A673 (cell line): ENCODE results near the gene TMEM273. TPM values are rescaled to one million over a fixed set of nuclear protein-coding genes. Genes with fewer than 3 reads are reported as not detected.

Source experiments
- BruUV-seq: library from RNA; stranded (reverse); fragments of 400-500 nt; replicated peaks from 2 replicates; lab custom pipeline; 2021; lab: Mats Ljungman, UMichigan
- CTCF ChIA-PET: fragments of 300-600 bp; sonication (Branson Sonifier 250); formaldehyde crosslinking; loops from one replicate; lab custom pipeline; 2022; ENCODE audit warnings: antibody characterized with exemption; lab: Charles Lee
- POLR2A ChIA-PET: fragments of 300-600 bp; sonication (Branson Sonifier 250); formaldehyde crosslinking; loops from one replicate; lab custom pipeline; 2022; ENCODE audit warnings: antibody characterized with exemption; ENCODE audit not compliant: low non-redundant PET; lab: Charles Lee
- DNase-seq: peaks from one replicate; pipeline ENCODE4 v3.0.0-alpha.2; 2015; ENCODE audit warnings: low spot score
- H3K27ac ChIP-seq: fragments of 200-600 bp; sonication (generic); 2 replicates; pipeline ENCODE4 v1.5.1; 2016; ENCODE audit warnings: mixed run types, low read depth, mild to moderate bottlenecking, mixed read lengths, antibody characterized with exemption, low read length; ENCODE audit not compliant: poor library complexity, severe bottlenecking
- H3K27me3 ChIP-seq: fragments of 200-600 bp; sonication (generic); replicated peaks from 2 replicates; pipeline ENCODE4 v1.6.1; 2017; ENCODE audit warnings: mixed run types, low read depth, mild to moderate bottlenecking, mixed read lengths, antibody characterized with exemption, low read length; ENCODE audit not compliant: insufficient read depth, poor library complexity
- H3K36me3 ChIP-seq: fragments of 200-600 bp; sonication (generic); 2 replicates; pipeline ENCODE4 v1.6.1; 2016; ENCODE audit warnings: mixed run types, mild to moderate bottlenecking, mixed read lengths, antibody characterized with exemption, low read length; ENCODE audit not compliant: insufficient read depth, poor library complexity, severe bottlenecking
- H3K4me1 ChIP-seq: fragments of 200-600 bp; sonication (generic); 2 replicates; pipeline ENCODE4 v1.6.1; 2017; ENCODE audit warnings: mixed run types, mild to moderate bottlenecking, mixed read lengths, antibody characterized with exemption, low read length; ENCODE audit not compliant: insufficient read depth, poor library complexity, severe bottlenecking
- H3K4me3 ChIP-seq: fragments of 200-600 bp; sonication (generic); 2 replicates; pipeline ENCODE4 v1.5.1; 2016; ENCODE audit warnings: low read depth, mixed run types, mild to moderate bottlenecking, mixed read lengths, low read length; ENCODE audit not compliant: poor library complexity, severe bottlenecking
- H3K9me3 ChIP-seq: fragments of 200-600 bp; sonication (generic); 2 replicates; pipeline ENCODE4 v1.6.1; 2016; ENCODE audit warnings: mixed run types, low read depth, mild to moderate bottlenecking, mixed read lengths, antibody characterized with exemption, low read length; ENCODE audit not compliant: poor library complexity, severe bottlenecking
- EZH2 ChIP-seq: fragments of 200-600 bp; sonication (generic); IDR thresholded peaks from 2 replicates; pipeline ENCODE4 v1.6.1; 2017; ENCODE audit warnings: borderline replicate concordance, low read depth, mild to moderate bottlenecking, mixed read lengths, antibody characterized with exemption, low read length; ENCODE audit not compliant: poor library complexity, severe bottlenecking
- intact Hi-C: fragments of 100-400 bp; cut with micrococcal nuclease; formaldehyde crosslinking; loops from one replicate; pipeline ENCODE4 v1.10.0; 2022; ENCODE audit not compliant: unreplicated experiment
- total RNA-seq: library from RNA; stranded (reverse); gene quantifications from 2 replicates; pipeline ENCODE4 v1.2.3, GENCODE V29; 2021
- TF ChIP-seq, protein P1 (sequence below): fragments of 300-800, 200-600 bp; sonication (generic); conservative IDR thresholded peaks from 2 replicates; pipeline ENCODE4 v1.5.1; 2017; ENCODE audit warnings: low read depth, mild to moderate bottlenecking, antibody characterized with exemption, low read length, moderate library complexity, mixed read lengths

TMEM273 gene
- total RNA-seq, 1 experiment from 2014 or later: not detected

DNA sequence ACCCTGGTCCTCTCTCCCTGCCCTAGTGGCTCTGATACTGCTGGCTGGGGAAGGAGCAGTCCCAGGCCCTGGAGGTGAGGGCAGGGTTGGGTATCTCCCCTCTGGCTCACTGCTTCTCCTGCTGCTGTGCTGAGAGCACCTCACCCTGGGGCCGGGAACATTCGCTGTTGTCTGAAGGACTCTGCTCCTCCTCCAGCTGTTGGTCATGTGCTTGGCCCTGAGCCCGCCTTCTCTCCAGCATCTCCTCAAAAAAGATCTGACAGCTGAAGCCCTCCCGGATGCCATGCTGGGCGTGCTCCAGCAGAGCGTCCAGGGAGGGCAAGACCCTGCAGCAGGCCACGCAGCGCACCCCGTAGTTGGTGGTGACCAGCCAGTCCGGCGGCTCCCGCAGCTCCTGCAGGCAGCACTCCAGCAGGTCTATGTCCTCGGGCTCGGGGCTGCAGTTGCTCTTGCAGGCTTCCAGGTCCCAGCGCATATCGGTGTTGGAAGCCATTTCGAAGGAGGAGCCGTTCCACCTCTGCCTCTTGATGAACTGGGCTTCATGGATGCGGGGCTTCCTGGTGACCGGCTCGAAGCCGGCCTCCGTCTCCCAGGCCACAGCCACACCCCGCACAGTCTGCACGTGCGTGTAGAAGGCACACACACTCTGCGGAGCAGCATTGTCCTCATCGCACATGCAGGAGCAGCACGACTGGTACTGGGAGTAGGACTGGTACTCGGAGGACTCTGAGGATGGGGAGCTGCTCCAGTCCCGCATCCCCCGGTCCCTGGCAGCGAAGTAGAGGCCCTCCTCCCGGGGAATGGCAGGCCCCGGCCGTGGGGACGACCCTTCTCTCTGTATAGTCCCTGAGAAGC lies 56.5 kb downstream of the TMEM273 start:
- Histone ChIP-seq H3K4me3 (no peak overlapping the region), H3K27me3 (no peaks in the 10 kb centered on the region), H3K36me3 (no peaks in the 10 kb centered on the region), H3K27ac (no peak overlapping the region), H3K4me1 (no peaks in the 10 kb centered on the region), H3K9me3 (no peaks in the 10 kb centered on the region)
- POLR2A ChIA-PET: no interaction called here
- no peak for DNase-seq
- intact Hi-C loops: no loop called here
- TF ChIP-seq, protein P1, sequence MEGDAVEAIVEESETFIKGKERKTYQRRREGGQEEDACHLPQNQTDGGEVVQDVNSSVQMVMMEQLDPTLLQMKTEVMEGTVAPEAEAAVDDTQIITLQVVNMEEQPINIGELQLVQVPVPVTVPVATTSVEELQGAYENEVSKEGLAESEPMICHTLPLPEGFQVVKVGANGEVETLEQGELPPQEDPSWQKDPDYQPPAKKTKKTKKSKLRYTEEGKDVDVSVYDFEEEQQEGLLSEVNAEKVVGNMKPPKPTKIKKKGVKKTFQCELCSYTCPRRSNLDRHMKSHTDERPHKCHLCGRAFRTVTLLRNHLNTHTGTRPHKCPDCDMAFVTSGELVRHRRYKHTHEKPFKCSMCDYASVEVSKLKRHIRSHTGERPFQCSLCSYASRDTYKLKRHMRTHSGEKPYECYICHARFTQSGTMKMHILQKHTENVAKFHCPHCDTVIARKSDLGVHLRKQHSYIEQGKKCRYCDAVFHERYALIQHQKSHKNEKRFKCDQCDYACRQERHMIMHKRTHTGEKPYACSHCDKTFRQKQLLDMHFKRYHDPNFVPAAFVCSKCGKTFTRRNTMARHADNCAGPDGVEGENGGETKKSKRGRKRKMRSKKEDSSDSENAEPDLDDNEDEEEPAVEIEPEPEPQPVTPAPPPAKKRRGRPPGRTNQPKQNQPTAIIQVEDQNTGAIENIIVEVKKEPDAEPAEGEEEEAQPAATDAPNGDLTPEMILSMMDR: no peak
- no peak for TF ChIP-seq EZH2
- no TSS peak for BruUV-seq
- CTCF ChIA-PET: no interaction called here

DNA sequence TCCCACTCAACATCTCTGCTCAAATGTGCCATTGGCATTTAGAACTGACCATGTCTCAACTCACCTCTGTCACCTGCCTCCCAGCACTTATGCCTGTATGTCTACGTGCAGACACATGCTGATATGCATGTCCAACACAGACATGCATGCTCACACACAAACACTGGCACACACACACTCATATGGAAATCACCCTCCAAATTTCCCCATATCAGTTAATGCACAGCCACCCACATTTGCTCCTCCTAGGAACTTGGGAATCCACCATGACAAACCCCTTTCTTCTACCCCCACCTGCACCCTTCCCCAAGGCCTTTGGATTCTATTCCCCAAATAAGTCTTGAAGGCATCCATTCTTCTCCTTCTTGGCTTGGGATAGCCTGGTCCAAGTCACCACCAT lies 58.8 kb downstream of the TMEM273 start:
- ChIA-PET POLR2A (no interaction called here), CTCF (no interaction called here)
- Histone ChIP-seq H3K4me1 (no peaks in the 10 kb centered on the region), H3K36me3 (no peaks in the 10 kb centered on the region), H3K27ac (no peak overlapping the region), H3K4me3 (no peak overlapping the region), H3K9me3 (no peaks in the 10 kb centered on the region), H3K27me3 (no peaks in the 10 kb centered on the region)
- no TSS peak for BruUV-seq
- no peak for TF ChIP-seq EZH2
- TF ChIP-seq, protein P1: no peak
- no peak for DNase-seq
- intact Hi-C loops: no loop called here

DNA sequence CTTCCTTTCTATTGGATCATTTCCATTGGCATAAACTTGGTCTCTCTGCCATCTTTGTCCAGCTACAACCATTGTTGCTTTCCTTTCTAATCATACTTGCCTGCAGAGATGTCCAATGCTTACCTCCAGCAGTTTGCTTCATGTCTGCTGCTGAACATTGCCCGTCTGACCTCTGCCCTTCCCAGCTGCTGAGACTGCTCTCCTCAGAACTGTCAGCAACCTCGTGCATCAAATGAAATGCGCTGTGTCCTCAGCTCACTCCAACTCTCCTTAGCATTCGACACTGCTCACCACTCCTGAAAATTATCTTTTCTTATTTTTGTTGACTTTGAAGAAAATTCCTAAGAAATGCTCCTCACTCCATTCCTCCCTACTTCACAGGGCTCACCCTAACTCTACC lies 59.3 kb downstream of the TMEM273 start:
- BruUV-seq: no TSS peak
- ChIA-PET CTCF (no interaction called here), POLR2A (no interaction called here)
- DNase-seq: no peak
- no peak for TF ChIP-seq EZH2
- TF ChIP-seq, protein P1: no peak
- Histone ChIP-seq H3K36me3 (no peaks in the 10 kb centered on the region), H3K27ac (no peak overlapping the region), H3K4me3 (no peak overlapping the region), H3K9me3 (no peaks in the 10 kb centered on the region), H3K27me3 (no peaks in the 10 kb centered on the region), H3K4me1 (no peaks in the 10 kb centered on the region)
- intact Hi-C loops: no loop called here
